CD4-positive, alpha-beta T cell treated with Interleukin-21 for 1 hour (primary cell): Measurements from ENCODE around the gene SNTN.
"Not testable (repeated sequence)": the region's sequence is repeated elsewhere in the genome, so short reads cannot be mapped to it uniquely, and the experiment has no call there.

Source experiments
- DNase-seq: peaks from one replicate; pipeline ENCODE4 v3.0.0-alpha.2; 2020

The SNTN gene

GRCh38 chr3:63652066-63652725 is at the start of gene SNTN:
SNTN (plus strand) TSS chr3:63652675; CDS start chr3:63652688, 13 bp downstream.
- no peak for DNase-seq

GRCh38 chr3:63607716-63608115 is 44.8 kb upstream of the SNTN start:
- DNase-seq = no peak

GRCh38 chr3:63609408-63609807 is 43.1 kb upstream of the SNTN start:
- no peak for DNase-seq

GRCh38 chr3:63609834-63610233 is 42.6 kb upstream of the SNTN start:
- DNase-seq = no peak

- DNase-seq = no peak
Measured at GRCh38 chr3:63611382-63611781, 41.1 kb upstream of the SNTN start.

GRCh38 chr3:63613561-63613960 is 38.9 kb upstream of the SNTN start:
- no peak for DNase-seq

- no peak for DNase-seq
Measured at GRCh38 chr3:63617391-63617790, 35.1 kb upstream of the SNTN start.

- DNase-seq = no peak
Measured at GRCh38 chr3:63624941-63625560, 27.4 kb upstream of the SNTN start.

- no peak for DNase-seq
Measured at GRCh38 chr3:63631670-63632069, 20.8 kb upstream of the SNTN start.

GRCh38 chr3:63635186-63635585 is 17.3 kb upstream of the SNTN start:
- DNase-seq = no peak

GRCh38 chr3:63639806-63640205 is 12.7 kb upstream of the SNTN start:
- no peak for DNase-seq

GRCh38 chr3:63642488-63642887 is 10.0 kb upstream of the SNTN start:
- DNase-seq = no peak

GRCh38 chr3:63644212-63644797 is 8.2 kb upstream of the SNTN start:
- DNase-seq = no peak

- not testable (repeated sequence) for DNase-seq
Measured at GRCh38 chr3:63644928-63645781, 7.3 kb upstream of the SNTN start.

GRCh38 chr3:63654211-63654610 is 1.7 kb downstream of the SNTN start:
- DNase-seq = no peak

GRCh38 chr3:63654931-63655330 is 2.5 kb downstream of the SNTN start:
- DNase-seq = no peak

GRCh38 chr3:63655519-63655918 is 3.0 kb downstream of the SNTN start:
- DNase-seq = no peak

GRCh38 chr3:63656786-63657185 is 4.3 kb downstream of the SNTN start:
- no peak for DNase-seq

- no peak for DNase-seq
Measured at GRCh38 chr3:63661242-63661641, 8.8 kb downstream of the SNTN start.

- DNase-seq = no peak
Measured at GRCh38 chr3:63662011-63662410, 9.5 kb downstream of the SNTN start.

GRCh38 chr3:63662500-63662899 is 10.0 kb downstream of the SNTN start:
- no peak for DNase-seq

GRCh38 chr3:63670544-63670943 is 18.1 kb downstream of the SNTN start:
- no peak for DNase-seq

- DNase-seq = no peak
Measured at GRCh38 chr3:63673111-63673510, 20.6 kb downstream of the SNTN start.

- no peak for DNase-seq
Measured at GRCh38 chr3:63674586-63674985, 22.1 kb downstream of the SNTN start.
